GM23248 (cell line): Measurements from ENCODE around the gene PROCA1.

Experiments used
- EZH2 ChIP-seq: fragments of 200-600 bp; sonication (generic); IDR thresholded peaks from 2 replicates; pipeline ENCODE4 v1.6.1; 2018; ENCODE audit warnings: antibody characterized with exemption, mild to moderate bottlenecking; ENCODE audit not compliant: insufficient read depth, poor library complexity, severe bottlenecking
- EZH2phosphoT487 ChIP-seq: fragments of 200-600 bp; sonication (generic); IDR thresholded peaks from 2 replicates; pipeline ENCODE4 v1.6.1; 2018; ENCODE audit warnings: antibody characterized with exemption, moderate library complexity, mild to moderate bottlenecking, low read depth; ENCODE audit not compliant: insufficient read depth

DNA sequence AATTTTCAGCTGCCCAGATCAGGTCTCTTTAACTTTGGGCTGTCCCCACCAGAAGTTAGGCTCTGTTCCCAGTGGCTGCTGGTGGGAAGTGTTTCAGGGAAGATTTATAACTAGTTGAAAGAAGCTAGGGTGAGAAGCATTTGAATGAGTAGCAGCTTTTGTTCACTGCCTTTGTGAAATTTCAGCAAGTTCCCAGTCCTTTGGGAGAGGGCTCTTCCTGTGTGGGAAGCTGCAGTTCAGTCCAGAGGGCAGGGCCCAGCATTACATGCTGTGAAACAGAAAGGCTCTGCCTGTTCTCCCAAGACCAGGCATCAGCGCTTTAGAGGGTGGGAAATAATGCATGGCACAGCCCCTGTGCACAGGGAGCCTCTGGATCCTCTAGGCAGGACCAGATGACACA is 17.8 kb downstream of the PROCA1 start:
- no peak for TF ChIP-seq EZH2
- TF ChIP-seq EZH2phosphoT487: no peak
